GM12873 (cell line): ENCODE data around the gene C11orf65.

Experiments
- CTCF ChIP-seq: IDR thresholded peaks from 2 replicates; pipeline ENCODE4 v1.5.1; 2012; ENCODE audit warnings: low read depth, mild to moderate bottlenecking, moderate library complexity, low read length, control low read depth; ENCODE audit not compliant: insufficient read depth; ENCODE audit errors: missing control alignments

Gene C11orf65, protein sequence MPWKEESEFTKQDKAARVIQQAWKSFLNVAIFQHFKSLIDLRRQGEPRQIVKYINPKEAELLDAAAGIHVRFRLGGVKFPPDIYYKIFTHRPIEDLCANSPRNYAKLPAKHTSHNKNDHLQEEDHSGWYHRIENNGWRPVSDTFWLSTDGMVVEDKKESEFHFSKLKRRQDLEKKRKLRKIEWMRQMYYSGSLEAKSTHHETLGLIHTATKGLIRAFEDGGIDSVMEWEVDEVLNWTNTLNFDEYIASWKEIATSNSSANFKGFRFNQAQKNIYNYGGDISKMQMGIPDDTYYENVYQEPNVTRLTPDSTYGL

GRCh38 chr11:108467091-108467823 lies at the start of gene C11orf65:
Gene C11orf65 (minus strand): TSS chr11:108467529. CDS start chr11:108461559, 5,970 bp downstream.
- no peak for TF ChIP-seq CTCF

GRCh38 chr11:108516125-108516524 lies 48.8 kb upstream of the C11orf65 start:
- TF ChIP-seq CTCF: no peak

DNA sequence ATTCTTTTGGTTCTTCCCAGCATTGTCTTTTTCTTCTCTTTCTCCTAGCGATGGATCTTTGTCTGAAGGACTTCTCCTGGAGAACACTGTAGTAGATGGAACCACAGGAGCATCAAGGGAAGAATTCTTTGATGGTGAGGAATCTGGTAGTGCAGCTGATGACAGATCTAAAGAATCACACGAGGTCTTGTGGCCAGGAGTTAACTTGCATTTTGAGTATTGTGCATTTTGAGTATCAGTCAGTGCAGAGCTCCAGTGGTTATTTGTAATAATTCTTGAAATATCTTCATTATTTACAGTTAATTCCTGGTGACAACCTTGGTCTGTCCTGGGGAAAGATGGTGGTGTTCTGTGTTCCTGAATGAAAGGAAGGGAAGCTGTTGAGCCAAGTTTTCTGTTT lies 45.4 kb upstream of the C11orf65 start:
- TF ChIP-seq CTCF: no peak

DNA sequence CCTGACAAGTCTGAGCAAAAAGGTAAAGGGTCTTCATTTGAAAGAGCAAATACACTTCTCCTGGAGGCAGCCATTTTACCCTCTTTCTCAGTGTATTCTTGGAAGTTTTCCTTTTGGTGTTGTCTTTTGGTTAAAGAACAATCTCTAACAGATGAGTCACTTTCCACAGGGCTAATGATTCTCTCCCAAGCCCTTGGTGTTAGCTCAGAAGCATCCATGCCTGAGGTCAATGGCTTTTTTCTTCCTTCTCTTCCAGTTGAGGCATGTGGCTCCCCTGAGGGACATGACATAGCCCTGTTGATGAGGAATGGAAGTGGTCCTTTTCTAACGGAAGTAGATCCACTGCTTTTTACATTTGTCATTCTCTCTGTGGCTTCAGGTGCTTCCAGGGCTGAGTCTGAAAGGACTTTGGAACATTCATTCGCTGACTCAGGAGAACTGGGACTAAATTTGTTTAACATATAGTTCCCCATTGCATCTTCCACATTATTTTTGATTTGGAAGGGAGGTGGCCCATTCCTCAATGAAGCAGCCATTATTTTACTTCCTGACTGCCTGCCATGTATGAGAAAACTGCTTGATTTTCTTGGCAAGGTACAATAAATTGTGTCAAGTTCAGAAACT lies 44.6 kb upstream of the C11orf65 start:
- TF ChIP-seq CTCF: no peak

DNA sequence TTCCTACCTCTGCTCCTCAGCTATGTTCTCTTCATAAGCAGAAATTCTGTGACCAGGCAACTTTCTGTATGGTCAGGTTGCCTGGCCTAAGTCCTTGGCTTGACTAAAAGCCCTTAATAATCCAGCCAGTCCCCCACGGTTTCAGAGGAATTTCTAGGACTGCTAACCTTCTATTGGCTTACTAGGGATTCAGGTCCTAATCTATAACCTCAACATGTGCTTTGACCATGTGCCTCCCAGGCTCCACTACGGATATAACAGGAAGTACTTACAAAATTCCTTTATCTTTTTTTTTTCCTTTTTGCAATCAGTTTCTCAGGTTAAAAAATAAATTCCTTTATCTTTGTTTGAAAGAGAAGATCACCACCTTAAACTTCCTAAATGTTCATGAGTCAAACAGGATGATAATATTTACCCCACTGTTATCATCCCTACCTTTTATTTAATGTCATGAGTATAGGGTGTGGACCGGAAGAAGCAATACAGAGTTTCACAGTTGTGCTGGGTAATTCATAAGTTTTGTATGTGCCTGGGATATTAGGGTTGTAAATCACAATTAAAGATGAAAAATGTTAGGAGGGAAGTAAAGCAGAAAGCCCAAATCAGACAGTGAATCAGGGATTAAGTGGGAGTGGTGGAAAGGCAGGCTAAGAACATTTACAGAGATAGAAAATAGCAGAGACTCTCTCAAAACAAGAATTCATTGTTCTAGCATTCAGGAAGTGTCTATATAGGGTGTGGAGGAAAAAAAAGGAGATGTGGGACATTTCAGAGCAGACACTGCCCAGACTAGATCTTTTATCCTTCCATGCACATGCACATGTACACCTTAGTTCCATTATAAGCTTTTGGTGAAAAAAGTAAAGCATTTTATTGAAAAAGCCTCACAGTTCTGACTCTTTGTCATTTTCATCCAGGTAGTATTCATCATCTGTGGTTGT lies 41.6 kb upstream of the C11orf65 start:
- no peak for TF ChIP-seq CTCF

- no peak for TF ChIP-seq CTCF
These were observed 34.1 kb upstream of the C11orf65 start for GRCh38 chr11:108501396-108501795.
